ENCODE data around the gene TMEM135.
A peak's percentile ranks its signal among the peaks of the same experiment; 100 is the strongest.
"Not testable (repeated sequence)": the region's sequence is repeated elsewhere in the genome, so short reads cannot be mapped to it uniquely, and the experiment has no call there.

Gene TMEM135

DNA sequence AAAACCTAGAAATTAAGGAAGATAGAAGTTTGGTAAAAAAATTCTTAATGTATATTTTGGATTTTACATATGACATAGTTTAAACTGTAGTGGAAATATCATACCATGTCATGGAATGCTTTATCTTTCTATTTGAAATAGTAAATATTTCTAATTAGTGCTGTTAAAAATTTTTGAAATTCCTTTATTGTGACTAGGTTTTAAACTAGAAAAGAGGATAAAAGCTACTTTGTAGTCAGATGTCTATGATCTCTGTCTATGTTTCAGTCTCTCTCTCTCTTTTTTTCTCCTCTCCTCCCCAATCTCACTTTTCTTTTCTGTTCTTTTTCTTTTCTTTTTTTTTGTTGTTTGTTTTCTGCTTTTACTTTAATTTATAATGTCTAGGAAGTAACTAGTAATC is 226.2 kb downstream of the TMEM135 start:
- no peak for FAIRE-seq

DNA sequence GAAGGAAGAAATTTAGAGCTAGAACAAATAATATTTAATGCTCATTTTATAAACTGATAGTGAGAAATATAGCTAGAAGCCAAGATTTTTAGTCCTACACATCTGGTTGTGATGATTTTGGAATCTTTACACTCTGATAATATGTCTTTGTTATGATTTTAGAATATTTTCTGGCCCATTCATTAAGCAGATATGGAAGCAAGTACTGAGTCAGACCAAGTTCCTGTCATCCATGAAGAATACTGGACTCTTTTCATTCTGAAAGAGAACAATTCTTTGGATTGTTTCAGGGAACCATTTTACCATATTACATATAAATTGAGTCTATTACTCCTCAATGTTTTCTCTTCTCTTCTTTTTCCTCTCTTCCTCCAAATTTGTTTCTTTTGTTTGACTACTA is 227.4 kb downstream of the TMEM135 start:
- no peak for FAIRE-seq

GRCh38 chr11:87265979-87266378 is 228.2 kb downstream of the TMEM135 start:
- FAIRE-seq, result no peak

DNA sequence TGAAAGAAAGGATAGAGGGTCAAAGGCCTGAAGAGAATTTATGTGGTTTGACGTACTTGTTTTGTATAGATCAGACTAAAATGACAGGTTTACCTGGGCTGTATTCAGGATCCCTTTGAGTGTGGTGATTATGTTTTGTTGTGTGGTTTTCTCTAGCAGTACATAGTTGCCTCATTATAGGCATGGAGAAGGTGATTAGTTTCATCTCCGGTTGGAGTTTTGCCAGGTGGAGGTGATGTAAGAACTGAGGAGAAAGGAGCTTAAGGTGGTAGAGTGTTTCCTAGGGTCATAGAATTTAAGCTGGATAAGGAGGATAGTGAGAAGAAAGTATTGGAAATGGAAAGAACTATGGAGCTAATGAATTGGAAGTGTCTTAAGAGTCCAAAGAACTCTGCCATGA is 229.0 kb downstream of the TMEM135 start:
- FAIRE-seq, result no peak

GRCh38 chr11:87271951-87272350 is 234.2 kb downstream of the TMEM135 start:
- not testable (repeated sequence) for FAIRE-seq

GRCh38 chr11:87275176-87275575 is 237.4 kb downstream of the TMEM135 start:
- no peak for FAIRE-seq

- FAIRE-seq, result no peak
Measured at GRCh38 chr11:87280143-87280542, 242.4 kb downstream of the TMEM135 start.

- FAIRE-seq, result no peak
Measured at GRCh38 chr11:87281496-87281895, 243.8 kb downstream of the TMEM135 start.

DNA sequence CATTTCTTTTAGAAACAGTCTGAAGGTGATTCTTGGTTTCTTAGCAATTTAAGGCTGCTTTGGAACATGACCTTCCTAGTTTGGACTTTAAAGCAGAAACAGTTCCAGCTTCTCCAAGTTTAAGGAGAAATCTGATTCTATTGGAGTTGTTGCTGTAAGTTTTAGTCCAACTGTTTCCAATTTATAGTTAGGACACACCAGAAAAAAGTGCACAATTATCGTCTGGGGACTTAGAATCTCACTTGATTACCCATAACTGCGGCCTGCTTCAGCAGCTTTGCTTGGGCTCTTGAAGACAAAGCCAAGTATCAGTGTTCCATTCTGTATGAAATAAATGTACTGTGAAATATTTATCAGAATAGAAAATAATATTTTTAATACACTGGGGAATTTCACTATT is 246.6 kb downstream of the TMEM135 start:
- no peak for FAIRE-seq

GRCh38 chr11:87285674-87286073 is 247.9 kb downstream of the TMEM135 start:
- FAIRE-seq, result not testable (repeated sequence)

DNA sequence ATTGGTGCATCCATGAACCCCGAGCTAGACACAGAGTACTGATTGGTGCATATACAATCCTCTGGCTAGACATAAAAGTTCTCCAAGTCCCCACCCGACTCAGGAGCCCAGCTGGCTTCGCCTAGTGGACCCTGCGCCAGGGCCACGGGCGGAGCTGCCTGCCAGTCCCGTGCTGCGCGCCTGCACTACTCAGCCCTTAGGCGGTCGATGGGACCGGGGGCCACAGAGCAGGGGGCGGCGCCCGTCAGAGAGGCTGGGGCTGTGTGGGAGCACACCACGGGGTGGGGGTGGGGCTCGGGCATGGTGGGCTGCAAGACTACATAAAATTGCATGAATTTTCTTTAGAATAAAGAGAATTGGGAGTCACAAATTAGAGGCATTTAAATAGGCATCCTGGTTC is 248.6 kb downstream of the TMEM135 start:
- no peak for FAIRE-seq

GRCh38 chr11:87290304-87290922 is 252.7 kb downstream of the TMEM135 start:
- peak; percentile 5 for FAIRE-seq

- no peak for FAIRE-seq
Measured at GRCh38 chr11:87292598-87292997, 254.9 kb downstream of the TMEM135 start.

DNA sequence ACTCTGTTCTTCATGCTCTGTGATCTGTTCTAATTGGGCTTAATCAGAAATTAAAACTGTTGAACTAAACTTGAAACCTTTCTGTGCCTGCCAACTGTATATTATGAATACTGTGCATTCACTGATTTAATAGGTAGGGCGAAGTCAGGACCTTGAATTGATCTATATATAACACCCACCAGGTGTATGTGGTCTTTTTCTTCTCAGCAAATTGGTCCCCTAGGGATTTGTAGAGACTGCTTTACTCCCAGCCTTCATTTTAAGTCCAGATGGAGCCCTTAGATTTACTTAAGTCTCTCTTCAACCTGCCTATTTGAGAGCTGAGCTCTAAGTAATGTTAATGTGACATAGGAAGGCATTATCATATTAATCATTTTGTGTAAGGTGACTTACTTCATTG is 257.5 kb downstream of the TMEM135 start:
- FAIRE-seq, result no peak

DNA sequence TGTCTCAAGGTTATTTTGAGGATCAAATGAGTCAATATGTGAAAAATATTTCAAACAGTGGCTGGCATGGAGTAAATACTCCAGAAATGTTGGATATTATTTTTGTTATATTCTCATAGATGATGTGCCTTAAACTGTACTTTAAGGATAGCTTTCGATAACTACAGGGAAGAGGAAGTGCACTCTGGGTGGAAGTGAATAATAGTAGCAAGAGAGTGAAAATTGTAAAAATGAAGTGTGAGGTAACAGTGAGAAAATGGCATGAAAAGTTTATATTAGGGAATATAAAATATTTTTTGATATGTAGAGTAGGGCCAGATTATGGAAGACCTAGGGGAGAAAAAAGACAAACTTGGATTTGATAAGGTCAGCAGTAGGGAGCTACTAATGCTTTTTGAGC is 258.9 kb downstream of the TMEM135 start:
- FAIRE-seq, result no peak

DNA sequence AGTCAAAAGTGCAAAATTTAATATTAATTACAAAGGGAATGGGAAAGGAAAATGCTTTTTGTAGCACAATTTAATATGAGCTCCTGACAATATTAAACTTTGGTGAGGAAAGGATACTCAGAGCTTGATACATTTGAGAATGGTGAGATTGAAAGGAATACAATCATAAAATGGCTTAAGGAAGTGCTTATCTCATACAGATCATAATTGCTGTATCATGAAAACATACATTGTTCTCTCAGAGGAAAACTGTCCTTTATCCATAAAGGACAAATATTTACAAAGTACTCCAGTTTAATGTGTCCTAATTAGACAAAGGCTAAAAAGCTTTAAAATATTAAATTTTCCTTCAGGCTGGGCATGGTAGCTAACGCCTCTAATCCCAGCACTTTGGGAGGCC is 260.4 kb downstream of the TMEM135 start:
- FAIRE-seq, result no peak

GRCh38 chr11:87299041-87299481 is 261.3 kb downstream of the TMEM135 start:
- no peak for FAIRE-seq

GRCh38 chr11:87300640-87301380 is 263.1 kb downstream of the TMEM135 start:
- no peak for FAIRE-seq

DNA sequence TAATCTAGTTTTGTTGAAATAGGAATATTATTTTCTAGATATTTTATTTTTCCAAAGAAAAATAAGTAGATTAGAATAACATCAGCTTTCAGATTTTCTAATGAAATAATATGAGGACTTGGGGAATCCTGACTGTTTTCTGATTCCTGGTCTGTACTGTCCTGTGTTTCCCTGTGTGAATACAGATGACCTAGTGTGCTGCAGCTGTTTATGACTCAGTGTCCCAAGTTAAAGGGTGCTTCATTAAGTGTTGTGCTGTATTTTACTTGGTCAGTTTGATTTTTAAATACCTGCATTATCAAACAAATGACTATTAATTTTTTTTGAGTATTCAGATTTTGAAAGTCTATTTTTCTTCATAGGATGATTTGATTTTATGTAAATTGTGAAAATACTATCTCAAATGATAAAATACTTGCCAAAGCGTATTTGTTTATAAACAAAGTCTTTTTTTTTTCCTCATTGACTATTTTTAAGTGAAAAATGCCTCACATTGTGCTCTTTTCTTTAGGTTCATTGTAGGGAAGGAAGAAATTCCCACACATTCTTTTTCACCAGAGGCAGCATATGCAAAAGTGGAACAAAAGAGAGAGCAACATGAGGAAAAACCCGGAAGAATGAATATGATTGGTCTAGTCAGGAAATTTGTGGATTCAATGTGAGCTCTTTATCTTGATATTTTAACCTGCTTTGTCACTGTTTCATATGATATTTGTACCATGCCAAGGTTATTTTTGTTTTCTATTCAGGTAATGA is 264.2 kb downstream of the TMEM135 start:
- FAIRE-seq, result no peak

DNA sequence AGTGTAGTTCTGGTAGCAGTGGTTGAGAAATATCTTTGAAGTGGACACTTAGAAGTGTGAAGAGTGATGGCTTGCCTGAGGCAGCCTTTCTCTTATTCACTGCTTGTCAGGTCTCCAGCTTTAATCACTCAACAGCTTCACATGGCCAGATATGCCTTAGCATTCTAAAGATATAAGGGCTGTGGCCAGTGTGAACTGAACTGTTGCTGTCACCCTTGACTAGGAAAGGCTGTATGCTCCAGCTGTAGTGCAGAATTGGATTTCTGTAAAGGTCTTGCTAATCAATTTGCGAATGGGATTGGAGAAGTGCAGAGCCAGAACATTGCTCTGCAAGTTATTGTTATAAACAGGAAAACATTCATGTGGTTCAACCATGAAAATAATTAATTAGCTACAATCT is 266.7 kb downstream of the TMEM135 start:
- FAIRE-seq, result no peak

- no peak for FAIRE-seq
Measured at GRCh38 chr11:87306262-87306851, 268.6 kb downstream of the TMEM135 start.

GRCh38 chr11:87307101-87307500 is 269.4 kb downstream of the TMEM135 start:
- FAIRE-seq, result no peak

- no peak for FAIRE-seq
Measured at GRCh38 chr11:87315229-87315628, 277.5 kb downstream of the TMEM135 start.

Data from colon (tissue), 2 donors.